ENCODE measurements around the gene FOCAD.
A peak's percentile ranks its signal among the peaks of the same experiment; 100 is the strongest.
"Not testable (repeated sequence)": the region's sequence is repeated elsewhere in the genome, so short reads cannot be mapped to it uniquely, and the experiment has no call there.

FOCAD gene

DNA sequence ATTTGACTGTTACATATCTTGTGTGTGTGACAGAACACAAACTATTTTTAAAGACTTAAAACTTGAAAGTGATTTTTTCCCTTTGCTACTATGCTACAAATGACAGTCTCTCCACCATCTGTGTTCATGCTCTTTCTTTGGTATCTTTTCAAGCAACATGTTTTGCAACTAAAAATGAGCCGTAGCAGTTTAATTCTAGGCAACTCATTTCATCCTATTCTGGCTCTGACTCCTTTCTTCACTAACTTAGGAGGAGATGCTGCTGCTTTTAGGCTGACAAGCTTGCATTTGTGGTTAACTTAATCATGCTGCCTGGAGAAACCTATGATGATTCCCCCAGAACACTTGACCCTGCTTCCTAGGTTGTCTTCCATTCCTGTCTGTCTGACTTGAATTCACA is 246.8 kb downstream of the FOCAD start:
- no peak for DNase-seq (ENCODE audit: low read depth, low spot score)

GRCh38 chr9:20940447-20941173 is 256.6 kb downstream of the FOCAD start:
- no peak overlapping the region for H3K4me3 ChIP-seq (ENCODE audit: low read length)
- no peak for DNase-seq (ENCODE audit: low read depth, low spot score)

More for the DNA sequence above, 246.8 kb downstream of the FOCAD start:
- no peak overlapping the region for H3K4me3 ChIP-seq (ENCODE audit: low read length)

DNA sequence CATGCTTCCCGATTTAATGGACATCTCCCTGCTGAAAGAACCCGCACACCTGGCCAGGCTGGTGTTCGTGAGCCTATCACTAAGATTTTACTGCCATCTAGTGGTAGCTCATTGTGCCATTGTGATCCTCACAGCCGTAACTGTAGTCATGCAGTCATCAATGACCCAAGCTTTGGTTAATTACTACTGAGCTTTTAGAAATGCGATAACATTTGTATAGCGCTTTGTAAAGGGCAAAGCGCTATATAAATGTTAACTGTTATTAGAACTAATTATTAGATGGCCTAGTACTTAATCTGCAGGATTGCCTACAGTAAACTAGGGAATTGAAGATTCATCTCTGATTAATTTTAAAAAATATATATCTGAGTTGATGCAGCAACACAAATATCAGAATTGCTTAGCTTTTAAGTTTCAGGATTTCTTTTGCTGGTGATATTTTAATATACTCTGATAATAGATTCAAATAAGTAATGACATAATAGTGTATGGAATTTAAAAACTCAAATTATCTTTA is 257.2 kb downstream of the FOCAD start:
- H3K4me3 ChIP-seq (ENCODE audit: low read length) = no peak overlapping the region
- DNase-seq (ENCODE audit: low read depth, low spot score) = peak; percentile 70

DNA sequence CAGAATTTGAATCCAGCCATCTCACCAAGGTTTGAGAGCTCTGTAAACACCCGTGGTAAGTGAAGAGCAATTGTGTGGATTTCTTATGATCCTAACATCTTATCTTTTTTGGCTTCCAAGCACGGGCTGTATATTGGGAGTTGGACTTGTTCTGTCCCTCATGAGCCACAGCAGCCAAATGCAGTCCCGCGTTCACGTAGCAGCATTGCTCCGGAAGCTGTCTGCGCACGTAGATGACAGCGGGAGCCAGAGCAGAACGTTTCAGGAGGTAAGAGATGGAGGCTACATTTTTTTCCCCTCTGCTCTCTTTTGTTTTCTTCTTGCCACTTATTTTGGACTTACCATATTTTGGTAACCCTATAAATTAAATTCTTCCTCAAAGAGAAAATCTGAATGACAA is 260.4 kb downstream of the FOCAD start:
- DNase-seq (ENCODE audit: low read depth, low spot score) = no peak
- H3K4me3 ChIP-seq (ENCODE audit: low read length) = no peak overlapping the region

DNA sequence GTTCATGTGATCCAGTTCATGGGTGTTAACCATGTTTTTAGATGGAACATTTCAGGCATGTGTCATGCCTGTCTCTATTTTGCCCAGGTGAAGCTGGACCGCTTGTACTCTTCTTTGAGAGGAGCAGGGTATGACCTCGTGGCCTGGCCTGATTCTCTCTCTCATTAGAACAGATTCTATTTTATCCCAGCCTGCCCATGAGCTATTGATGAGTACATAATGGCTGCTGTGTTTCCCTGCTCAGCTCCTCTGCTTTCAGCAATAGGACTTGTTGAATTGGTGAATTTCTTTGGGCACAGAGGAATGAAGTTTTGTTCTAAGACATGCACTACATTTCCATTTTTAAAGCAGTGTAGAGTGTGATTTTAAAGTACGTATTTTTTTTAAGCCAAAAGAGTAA is 261.2 kb downstream of the FOCAD start:
- no peak overlapping the region for H3K4me3 ChIP-seq (ENCODE audit: low read length)
- no peak for DNase-seq (ENCODE audit: low read depth, low spot score)

- H3K4me3 ChIP-seq (ENCODE audit: low read length) = no peak overlapping the region
Measured at GRCh38 chr9:20945856-20946255, 261.8 kb downstream of the FOCAD start.

DNA sequence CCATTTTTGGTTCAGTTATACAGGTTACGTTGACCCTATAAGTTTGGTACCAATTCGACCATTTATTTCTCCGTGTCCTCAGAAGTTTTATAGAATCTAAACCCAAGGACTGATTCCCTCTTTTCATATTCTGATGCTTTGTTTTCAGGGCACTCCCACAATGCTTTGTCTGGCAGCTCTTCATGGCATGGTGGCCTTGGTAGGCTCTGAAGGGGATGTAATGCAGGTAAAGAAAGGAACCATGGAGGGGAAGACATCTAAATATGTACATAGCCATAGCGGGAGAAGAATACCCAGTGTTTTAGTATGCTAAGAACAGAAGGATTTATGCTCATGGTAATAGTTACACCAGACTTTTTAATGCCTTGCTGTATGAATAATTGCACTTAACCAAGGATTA is 264.6 kb downstream of the FOCAD start:
- no peak for DNase-seq (ENCODE audit: low read depth, low spot score)
- H3K4me3 ChIP-seq (ENCODE audit: low read length) = no peak overlapping the region

More at GRCh38 chr9:20945856-20946255, 261.8 kb downstream of the FOCAD start:
- no peak for DNase-seq (ENCODE audit: low read depth, low spot score)

DNA sequence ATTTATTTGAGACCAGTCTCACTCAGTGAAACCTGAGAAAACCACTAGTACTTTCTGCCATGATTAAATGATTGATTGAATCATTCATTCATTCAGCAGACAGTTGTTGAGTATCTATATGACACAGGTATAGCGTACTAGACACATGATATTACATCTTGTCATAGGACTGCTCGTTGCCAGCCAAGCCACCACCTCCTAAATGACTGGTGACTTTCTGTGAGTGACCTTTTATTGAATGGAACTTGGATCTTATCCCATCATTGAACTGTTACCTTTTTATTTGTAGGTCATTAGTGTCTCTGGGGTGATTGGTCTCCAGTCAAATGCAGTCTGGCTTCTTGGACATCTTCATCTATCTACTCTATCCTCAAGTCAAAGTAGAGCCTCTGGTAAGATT is 266.6 kb downstream of the FOCAD start:
- H3K4me3 ChIP-seq (ENCODE audit: low read length) = no peak overlapping the region

GRCh38 chr9:20962536-20963225 is 278.6 kb downstream of the FOCAD start:
- H3K4me3 ChIP-seq (ENCODE audit: low read length) = no peak overlapping the region
- DNase-seq (ENCODE audit: low read depth, low spot score) = no peak

More for the DNA sequence above, 266.6 kb downstream of the FOCAD start:
- no peak for DNase-seq (ENCODE audit: low read depth, low spot score)

DNA sequence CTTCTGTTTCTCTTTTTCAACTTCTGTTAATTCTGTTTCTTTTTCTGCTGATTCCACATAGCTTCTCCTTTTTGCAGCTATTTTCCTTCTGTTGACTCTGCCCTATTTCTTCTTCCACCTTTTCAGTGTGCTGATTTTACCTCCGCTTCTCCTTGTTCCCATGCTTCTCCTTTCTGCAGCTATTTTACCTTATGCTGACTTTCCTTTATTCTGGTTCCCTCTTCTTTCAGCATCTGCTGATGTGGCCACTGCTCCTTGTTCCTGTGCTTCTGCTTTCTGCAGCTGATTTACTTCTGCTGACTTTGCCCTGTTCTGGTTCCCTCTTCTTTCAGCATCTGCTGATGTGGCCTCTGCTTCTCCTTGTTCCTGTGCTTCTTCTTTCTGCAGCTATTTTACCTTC is 288.6 kb downstream of the FOCAD start:
- DNase-seq (ENCODE audit: low read depth, low spot score) = no peak
- no peak overlapping the region for H3K4me3 ChIP-seq (ENCODE audit: low read length)

- not testable (repeated sequence) for H3K4me3 ChIP-seq (ENCODE audit: low read length); DNase-seq (ENCODE audit: low read depth, low spot score)
Measured at GRCh38 chr9:20973246-20973947, 289.3 kb downstream of the FOCAD start.

DNA sequence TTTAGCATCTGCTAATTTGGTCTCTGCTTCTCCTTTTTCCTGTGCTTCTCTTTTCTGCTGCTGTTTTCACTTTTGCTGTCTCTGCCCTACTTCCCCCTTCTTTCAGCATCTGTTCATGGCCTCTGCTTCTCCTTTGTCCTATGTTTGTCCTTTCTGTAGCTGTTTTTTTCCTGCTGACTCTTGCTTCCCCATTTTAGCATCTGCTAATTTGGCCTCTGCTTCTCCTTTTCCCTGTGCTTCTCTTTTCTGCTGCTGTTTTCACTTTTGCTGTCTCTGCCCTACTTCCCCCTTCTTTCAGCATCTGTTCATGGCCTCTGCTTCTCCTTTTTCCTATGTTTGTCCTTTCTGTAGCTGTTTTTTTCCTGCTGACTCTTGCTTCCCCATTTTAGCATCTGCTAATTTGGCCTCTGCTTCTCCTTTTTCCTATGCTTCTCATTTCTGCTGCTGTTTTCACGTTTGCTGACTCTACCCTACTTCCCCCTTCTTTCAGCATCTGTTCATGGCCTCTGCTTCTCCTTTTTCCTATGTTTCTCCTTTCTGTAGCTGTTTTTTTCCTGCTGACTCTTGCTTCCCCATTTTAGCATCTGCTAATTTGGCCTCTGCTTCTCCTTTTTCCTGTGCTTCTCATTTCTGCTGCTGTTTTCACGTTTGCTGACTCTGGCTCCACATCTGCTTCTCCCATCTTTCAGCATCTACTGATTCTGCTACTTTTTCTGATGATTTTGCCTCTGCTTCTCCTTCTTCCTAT is 290.3 kb downstream of the FOCAD start:
- DNase-seq (ENCODE audit: low read depth, low spot score); H3K4me3 ChIP-seq (ENCODE audit: low read length): not testable (repeated sequence)

GRCh38 chr9:20978249-20978648 is 294.2 kb downstream of the FOCAD start:
- DNase-seq (ENCODE audit: low read depth, low spot score) = no peak
- no peak overlapping the region for H3K4me3 ChIP-seq (ENCODE audit: low read length)

DNA sequence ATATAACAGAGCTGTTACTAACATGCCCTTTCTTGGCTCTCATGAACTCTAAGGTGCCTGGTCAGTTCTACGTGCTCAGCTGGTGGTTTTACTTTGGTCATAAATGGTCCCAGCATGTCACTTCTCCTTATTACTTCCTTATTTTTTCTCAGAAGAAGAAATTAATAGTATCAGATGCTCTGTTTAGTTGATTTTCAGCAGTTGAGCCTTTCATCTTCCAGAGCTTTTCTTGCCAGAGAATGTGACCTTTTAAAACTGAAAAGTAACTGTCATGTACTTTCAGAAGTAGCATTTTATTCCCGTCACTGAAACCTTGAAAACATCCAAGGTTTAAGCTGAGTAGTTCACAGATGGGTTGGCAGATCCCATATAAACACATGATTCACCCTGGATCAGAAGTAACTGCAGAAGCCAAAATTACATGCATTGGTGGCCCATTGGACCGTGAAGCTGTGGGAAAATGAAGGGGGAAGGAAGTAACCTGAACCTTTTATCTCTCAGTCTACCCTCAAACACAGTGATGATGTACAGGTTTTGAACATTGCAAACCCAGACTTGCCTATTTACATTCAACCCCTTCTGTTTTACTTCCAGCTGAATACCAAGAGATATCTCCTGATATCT is 296.9 kb downstream of the FOCAD start:
- DNase-seq (ENCODE audit: low read depth, low spot score) = no peak
- no peak overlapping the region for H3K4me3 ChIP-seq (ENCODE audit: low read length)

DNA sequence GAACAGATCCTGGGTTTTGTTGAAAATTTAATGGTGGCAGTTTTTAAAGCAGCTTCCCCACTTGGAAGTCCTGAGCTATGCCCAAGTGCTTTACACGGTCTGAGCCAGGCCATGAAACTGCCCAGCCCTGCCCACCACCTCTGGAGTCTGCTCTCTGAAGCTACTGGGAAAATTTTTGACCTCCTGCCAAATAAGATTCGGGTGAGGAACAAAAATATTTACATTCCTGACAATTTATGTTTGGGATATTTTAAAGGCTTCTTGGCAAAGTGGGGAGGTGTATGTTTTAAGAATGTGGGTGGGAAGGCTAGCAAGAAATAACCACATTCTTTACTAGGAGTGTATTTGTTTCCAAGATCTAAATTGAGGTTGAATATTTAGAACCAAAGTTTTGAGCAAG is 297.4 kb downstream of the FOCAD start:
- DNase-seq (ENCODE audit: low read depth, low spot score) = no peak
- H3K4me3 ChIP-seq (ENCODE audit: low read length) = no peak overlapping the region

DNA sequence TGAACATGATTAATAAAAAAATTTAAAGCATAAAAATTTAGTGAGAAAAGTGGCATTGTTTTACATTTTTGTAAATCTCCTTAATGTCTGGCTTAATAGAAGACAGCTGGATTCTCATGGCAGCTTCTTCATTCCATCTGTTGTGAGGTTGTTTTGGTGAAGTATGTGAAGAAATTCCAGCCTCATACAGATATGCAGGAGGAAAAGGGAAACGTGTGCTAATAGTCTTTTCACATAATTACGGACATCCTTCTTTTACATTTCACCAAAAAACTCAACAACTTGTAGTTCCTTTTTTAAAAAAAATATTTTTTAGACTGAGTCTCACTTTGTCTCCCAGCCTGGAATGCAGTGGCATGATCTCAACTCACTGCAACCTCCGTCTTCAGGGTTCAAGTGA is 300.4 kb downstream of the FOCAD start:
- no peak for DNase-seq (ENCODE audit: low read depth, low spot score)

DNA sequence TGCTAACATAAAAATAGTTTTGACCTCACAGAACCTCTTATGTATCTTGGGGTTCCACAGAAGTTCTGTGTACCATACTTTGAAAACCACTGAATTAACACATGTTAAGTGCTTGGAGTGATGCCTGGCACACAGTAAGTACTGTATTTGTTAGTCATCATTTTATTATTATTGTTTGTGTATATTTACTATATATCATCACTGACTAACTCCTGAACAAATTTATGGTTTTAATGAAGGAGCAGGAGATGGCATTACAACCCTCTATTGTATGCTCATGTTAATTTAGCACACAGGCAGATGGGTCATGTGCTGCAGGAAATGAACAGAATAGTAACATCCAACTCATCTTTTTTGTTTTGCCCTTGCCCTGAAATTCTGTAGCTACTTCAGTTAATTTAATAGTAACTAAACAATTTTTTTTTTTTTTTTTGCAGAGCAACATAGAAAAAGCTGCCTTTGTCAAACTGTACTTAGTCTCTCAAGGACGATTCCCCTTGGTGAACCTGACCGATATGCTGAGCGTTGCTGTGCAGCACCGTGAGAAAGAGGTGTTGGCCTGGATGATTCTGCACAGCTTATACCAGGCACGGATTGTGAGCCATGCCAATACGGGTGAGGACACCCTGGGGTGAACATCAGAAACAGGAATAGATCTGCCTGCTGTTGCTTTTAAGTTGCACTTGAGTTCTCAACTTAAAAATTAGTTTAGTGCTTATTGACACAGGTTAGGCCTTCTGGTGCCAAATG is 302.0 kb downstream of the FOCAD start:
- H3K4me3 ChIP-seq (ENCODE audit: low read length) = no peak overlapping the region
- no peak for DNase-seq (ENCODE audit: low read depth, low spot score)

More for the DNA sequence above, 300.4 kb downstream of the FOCAD start:
- H3K4me3 ChIP-seq (ENCODE audit: low read length) = no peak overlapping the region

DNA sequence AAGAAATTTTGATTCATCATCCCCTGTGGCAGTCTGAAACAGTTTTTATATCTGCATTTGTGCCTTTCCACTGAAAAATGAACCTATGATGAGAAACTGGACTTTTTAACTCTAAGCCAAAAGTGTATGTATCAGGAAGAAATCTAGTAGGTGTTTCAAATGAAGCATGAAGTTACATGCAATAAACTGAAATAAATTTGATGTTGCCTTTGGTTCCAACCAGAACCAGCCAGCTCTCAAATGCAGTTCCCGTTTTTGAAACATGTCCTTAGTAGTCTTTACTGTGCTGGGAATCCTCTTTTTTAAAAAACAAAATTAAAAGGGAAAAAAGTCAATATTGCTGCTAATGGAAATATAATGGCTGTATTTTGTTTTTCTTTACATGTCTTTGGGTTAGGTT is 303.5 kb downstream of the FOCAD start:
- H3K4me3 ChIP-seq (ENCODE audit: low read length) = no peak overlapping the region
- no peak for DNase-seq (ENCODE audit: low read depth, low spot score)
